HEK293 (cell line): Measurements from ENCODE around the gene SLU7.

Experiments
- CTCF ChIA-PET: fragments of 350-600 bp; formaldehyde crosslinking; extraction: SDS; loops from one replicate; lab custom pipeline; 2021; ENCODE audit warnings: antibody characterized with exemption; lab: Yijun Ruan, JAX
- POLR2A ChIA-PET: fragments of 300-600 bp; formaldehyde crosslinking; extraction: SDS; loops from one replicate; lab custom pipeline; 2020; ENCODE audit warnings: antibody characterized with exemption, inconsistent platforms; lab: Yijun Ruan, JAX
- H3K27ac ChIP-seq: fragments of 200-500 bp; sonication (Bioruptor generic); 2 replicates; pipeline ENCODE4 v1.5.1; 2014; ENCODE audit warnings: low read depth, low read length, control low read depth, inconsistent platforms; ENCODE audit errors: extremely low read depth
- H3K36me3 ChIP-seq, 2 experiments: fragments of 200-500 bp in 1 of 2; sonication (Bioruptor generic) in 1 of 2; 1 replicate in 1 of 2; 2 replicates in 1 of 2; pipeline ENCODE4 v1.5.1; 2014 to 2017; ENCODE audit warnings: inconsistent platforms in 2 of 2, low read length in 2 of 2; ENCODE audit not compliant: control insufficient read depth in 2 of 2, insufficient read depth in 1 of 2
- H3K4me1 ChIP-seq: fragments of 200-500 bp; sonication (Bioruptor generic); 2 replicates; pipeline ENCODE4 v1.5.1; 2014; ENCODE audit warnings: mild to moderate bottlenecking, low read length, inconsistent platforms; ENCODE audit not compliant: control insufficient read depth, insufficient read depth
- H3K4me3 ChIP-seq: 2 replicates; pipeline ENCODE4 v1.5.1; 2011; ENCODE audit warnings: low read depth, mild to moderate bottlenecking, control low read depth, low read length, moderate library complexity
- H3K9me3 ChIP-seq: fragments of 200-500 bp; sonication (Bioruptor generic); 2 replicates; pipeline ENCODE4 v1.5.1; 2014; ENCODE audit warnings: low read depth, low read length, inconsistent platforms; ENCODE audit not compliant: control insufficient read depth, insufficient read depth
- EGR2 ChIP-seq: fragments of 450-650 bp; formaldehyde crosslinking; IDR thresholded peaks from 2 replicates; pipeline ENCODE4 v1.5.1; 2016; ENCODE audit warnings: low read depth, missing biosample characterization, missing genetic modification characterization
- HOXA7 ChIP-seq: sonication (generic); formaldehyde crosslinking; IDR thresholded peaks from 2 replicates; pipeline ENCODE4 v1.8.1; 2022; ENCODE audit warnings: missing genetic modification reagents, borderline replicate concordance
- HOXC10 ChIP-seq: sonication (generic); formaldehyde crosslinking; IDR thresholded peaks from 2 replicates; pipeline ENCODE4 v1.8.1; 2023; ENCODE audit warnings: mild to moderate bottlenecking, missing genetic modification reagents
- KLF1 ChIP-seq: fragments of 450-650 bp; formaldehyde crosslinking; IDR thresholded peaks from 2 replicates; pipeline ENCODE4 v1.5.1; 2016; ENCODE audit warnings: missing biosample characterization, missing genetic modification characterization
- MYNN ChIP-seq: fragments of 450-650 bp; formaldehyde crosslinking; IDR thresholded peaks from 2 replicates; pipeline ENCODE4 v1.5.1; 2016; ENCODE audit warnings: missing biosample characterization, missing genetic modification characterization, borderline replicate concordance
- REST ChIP-seq: fragments of 450-650 bp; formaldehyde crosslinking; IDR thresholded peaks from 2 replicates; pipeline ENCODE4 v1.5.1; 2016; ENCODE audit warnings: missing biosample characterization, missing genetic modification characterization
- SALL2 ChIP-seq: fragments of 450-650 bp; formaldehyde crosslinking; IDR thresholded peaks from 2 replicates; pipeline ENCODE4 v1.5.0; 2017; ENCODE audit warnings: missing biosample characterization, mild to moderate bottlenecking, missing genetic modification characterization, borderline replicate concordance
- SETDB1 ChIP-seq: IDR thresholded peaks from one replicate; pipeline ENCODE4 v1.6.1; 2017; ENCODE audit warnings: mild to moderate bottlenecking, low read length, moderate library complexity, mixed read lengths; ENCODE audit not compliant: insufficient read length
- SP3 ChIP-seq: fragments of 450-650 bp; formaldehyde crosslinking; IDR thresholded peaks from 2 replicates; pipeline ENCODE4 v1.5.1; 2016; ENCODE audit warnings: missing biosample characterization, missing genetic modification characterization
- ZBTB10 ChIP-seq: fragments of 450-650 bp; formaldehyde crosslinking; IDR thresholded peaks from 2 replicates; pipeline ENCODE4 v1.5.1; 2016; ENCODE audit warnings: missing biosample characterization, missing genetic modification characterization
- ZEB2 ChIP-seq: fragments of 450-650 bp; formaldehyde crosslinking; IDR thresholded peaks from 2 replicates; pipeline ENCODE4 v1.5.1; 2016; ENCODE audit warnings: missing biosample characterization, missing genetic modification characterization
- ZNF214 ChIP-seq: fragments of 450-650 bp; formaldehyde crosslinking; IDR thresholded peaks from 2 replicates; pipeline ENCODE4 v1.5.1; 2017; ENCODE audit warnings: missing biosample characterization, mild to moderate bottlenecking, missing genetic modification characterization, borderline replicate concordance
- ZNF24 ChIP-seq: fragments of 450-650 bp; formaldehyde crosslinking; IDR thresholded peaks from 2 replicates; pipeline ENCODE4 v1.5.1; 2016; ENCODE audit warnings: missing biosample characterization, missing genetic modification characterization
- ZNF324 ChIP-seq: fragments of 450-650 bp; formaldehyde crosslinking; IDR thresholded peaks from 2 replicates; pipeline ENCODE4 v1.5.1; 2016; ENCODE audit warnings: missing biosample characterization, missing genetic modification characterization
- ZNF624 ChIP-seq: fragments of 450-650 bp; formaldehyde crosslinking; IDR thresholded peaks from 2 replicates; pipeline ENCODE4 v1.5.1; 2017; ENCODE audit warnings: missing biosample characterization, missing genetic modification characterization
- ZNF645 ChIP-seq: fragments of 450-650 bp; formaldehyde crosslinking; IDR thresholded peaks from 2 replicates; pipeline ENCODE4; 2016; ENCODE audit warnings: missing biosample characterization, missing genetic modification characterization
- ZNF664 ChIP-seq: fragments of 450-650 bp; formaldehyde crosslinking; IDR thresholded peaks from 2 replicates; pipeline ENCODE4 v1.5.1; 2016; ENCODE audit warnings: missing biosample characterization, missing genetic modification characterization
- ZSCAN16 ChIP-seq: fragments of 450-650 bp; formaldehyde crosslinking; IDR thresholded peaks from 2 replicates; pipeline ENCODE4 v1.5.1; 2016; ENCODE audit warnings: missing biosample characterization, missing genetic modification characterization
- TF ChIP-seq, protein P1 (sequence below): fragments of 450-650 bp; formaldehyde crosslinking; IDR thresholded peaks from 2 replicates; pipeline ENCODE4 v1.5.1; 2016; ENCODE audit warnings: missing biosample characterization, missing genetic modification characterization
- TF ChIP-seq, protein P2 (sequence below): fragments of 450-650 bp; formaldehyde crosslinking; IDR thresholded peaks from 2 replicates; pipeline ENCODE4 v1.5.1; 2016; ENCODE audit warnings: missing biosample characterization, missing genetic modification characterization

The SLU7 gene

DNA sequence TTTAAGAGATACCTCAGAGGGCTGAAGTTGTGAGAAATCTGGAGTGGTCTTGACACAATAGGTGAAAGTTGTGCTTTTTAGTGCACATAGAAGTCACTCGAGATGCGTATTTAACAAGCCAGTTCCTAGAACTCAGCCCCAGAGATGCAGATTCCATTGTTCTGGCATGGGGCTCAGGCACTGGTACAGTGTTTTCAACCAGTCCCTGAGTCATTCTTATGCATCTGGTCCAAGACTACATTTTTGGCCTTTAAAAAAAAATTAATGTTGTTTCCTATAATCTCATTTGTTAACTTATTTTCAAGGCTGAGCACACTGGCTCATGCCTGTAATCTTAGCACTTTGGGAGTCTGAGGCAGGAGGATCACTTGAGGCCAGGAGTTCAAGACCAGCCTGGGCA is 32.4 kb upstream of the SLU7 start (continued):
- no peak for TF ChIP-seq ZBTB10 (tag by site-specific recombination)
- TF ChIP-seq ZNF645: no peak
- TF ChIP-seq ZNF324 (tag by site-specific recombination): no peak
- no peak for TF ChIP-seq ZNF624 (tag by site-specific recombination)
- no peak for TF ChIP-seq ZNF664 (tag by site-specific recombination)
- TF ChIP-seq REST (tag by site-specific recombination): no peak
- TF ChIP-seq, all 188 proteins: peak for 0

DNA sequence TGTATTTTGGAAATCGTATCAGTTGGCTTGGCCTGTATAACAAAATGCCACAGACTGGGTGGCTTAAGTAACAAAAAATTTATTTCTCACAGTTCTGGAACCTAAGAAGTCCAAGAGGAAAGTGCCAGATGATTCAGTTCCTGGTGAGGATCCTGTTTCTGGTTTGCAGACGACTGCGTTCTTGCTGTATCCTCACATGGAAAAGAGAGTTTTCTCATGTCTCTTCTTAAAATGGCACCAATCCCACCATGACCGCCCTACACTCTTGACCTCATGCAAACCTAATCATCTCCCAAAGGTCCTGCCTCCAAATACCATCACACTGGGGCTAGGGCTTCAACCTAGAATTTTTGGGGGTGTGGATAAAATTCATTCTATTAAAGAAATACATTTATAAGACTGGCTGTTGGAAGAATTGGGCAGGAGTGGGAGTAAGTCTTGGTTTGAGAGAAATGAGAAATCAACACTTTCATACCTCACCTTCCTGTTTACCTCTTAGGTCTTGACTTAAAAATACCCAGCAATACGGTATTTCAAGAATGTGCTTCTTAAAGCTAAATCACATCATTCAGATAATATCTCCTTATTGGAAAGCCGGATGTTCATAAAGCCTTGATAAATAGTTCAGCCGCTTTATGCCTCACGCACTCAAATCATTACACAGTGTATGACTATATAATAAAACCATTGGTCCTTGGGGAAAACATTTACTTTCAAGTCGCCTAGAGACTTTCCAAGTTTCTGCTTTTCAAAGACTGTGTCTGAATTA is 31.5 kb upstream of the SLU7 start:
- H3K4me1 ChIP-seq: no peaks in the 10 kb centered on the region
- H3K27ac ChIP-seq: no peak overlapping the region
- no peak overlapping the region for H3K4me3 ChIP-seq
- H3K9me3 ChIP-seq: no peaks in the 10 kb centered on the region
- TF ChIP-seq MYNN (tag by site-specific recombination) (no peak), KLF1 (no peak), ZNF214 (tag by site-specific recombination) (no peak), EGR2 (tag by site-specific recombination) (no peak), SETDB1 (no peak), ZSCAN16 (tag by site-specific recombination) (no peak), SALL2 (no peak), ZEB2 (tag by site-specific recombination) (no peak), ZNF664 (tag by site-specific recombination) (no peak), ZNF24 (tag by site-specific recombination) (no peak), HOXA7 (CRISPR knock-in tag) (no peak), HOXC10 (CRISPR knock-in tag) (no peak), SP3 (tag by site-specific recombination) (no peak)
- TF ChIP-seq, protein P1, sequence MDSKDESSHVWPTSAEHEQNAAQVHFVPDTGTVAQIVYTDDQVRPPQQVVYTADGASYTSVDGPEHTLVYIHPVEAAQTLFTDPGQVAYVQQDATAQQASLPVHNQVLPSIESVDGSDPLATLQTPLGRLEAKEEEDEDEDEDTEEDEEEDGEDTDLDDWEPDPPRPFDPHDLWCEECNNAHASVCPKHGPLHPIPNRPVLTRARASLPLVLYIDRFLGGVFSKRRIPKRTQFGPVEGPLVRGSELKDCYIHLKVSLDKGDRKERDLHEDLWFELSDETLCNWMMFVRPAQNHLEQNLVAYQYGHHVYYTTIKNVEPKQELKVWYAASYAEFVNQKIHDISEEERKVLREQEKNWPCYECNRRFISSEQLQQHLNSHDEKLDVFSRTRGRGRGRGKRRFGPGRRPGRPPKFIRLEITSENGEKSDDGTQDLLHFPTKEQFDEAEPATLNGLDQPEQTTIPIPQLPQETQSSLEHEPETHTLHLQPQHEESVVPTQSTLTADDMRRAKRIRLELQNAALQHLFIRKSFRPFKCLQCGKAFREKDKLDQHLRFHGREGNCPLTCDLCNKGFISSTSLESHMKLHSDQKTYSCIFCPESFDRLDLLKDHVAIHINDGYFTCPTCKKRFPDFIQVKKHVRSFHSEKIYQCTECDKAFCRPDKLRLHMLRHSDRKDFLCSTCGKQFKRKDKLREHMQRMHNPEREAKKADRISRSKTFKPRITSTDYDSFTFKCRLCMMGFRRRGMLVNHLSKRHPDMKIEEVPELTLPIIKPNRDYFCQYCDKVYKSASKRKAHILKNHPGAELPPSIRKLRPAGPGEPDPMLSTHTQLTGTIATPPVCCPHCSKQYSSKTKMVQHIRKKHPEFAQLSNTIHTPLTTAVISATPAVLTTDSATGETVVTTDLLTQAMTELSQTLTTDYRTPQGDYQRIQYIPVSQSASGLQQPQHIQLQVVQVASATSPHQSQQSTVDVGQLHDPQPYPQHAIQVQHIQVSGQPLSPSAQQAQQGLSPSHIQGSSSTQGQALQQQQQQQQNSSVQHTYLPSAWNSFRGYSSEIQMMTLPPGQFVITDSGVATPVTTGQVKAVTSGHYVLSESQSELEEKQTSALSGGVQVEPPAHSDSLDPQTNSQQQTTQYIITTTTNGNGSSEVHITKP (tag by site-specific recombination): no peak
- TF ChIP-seq, protein P2, sequence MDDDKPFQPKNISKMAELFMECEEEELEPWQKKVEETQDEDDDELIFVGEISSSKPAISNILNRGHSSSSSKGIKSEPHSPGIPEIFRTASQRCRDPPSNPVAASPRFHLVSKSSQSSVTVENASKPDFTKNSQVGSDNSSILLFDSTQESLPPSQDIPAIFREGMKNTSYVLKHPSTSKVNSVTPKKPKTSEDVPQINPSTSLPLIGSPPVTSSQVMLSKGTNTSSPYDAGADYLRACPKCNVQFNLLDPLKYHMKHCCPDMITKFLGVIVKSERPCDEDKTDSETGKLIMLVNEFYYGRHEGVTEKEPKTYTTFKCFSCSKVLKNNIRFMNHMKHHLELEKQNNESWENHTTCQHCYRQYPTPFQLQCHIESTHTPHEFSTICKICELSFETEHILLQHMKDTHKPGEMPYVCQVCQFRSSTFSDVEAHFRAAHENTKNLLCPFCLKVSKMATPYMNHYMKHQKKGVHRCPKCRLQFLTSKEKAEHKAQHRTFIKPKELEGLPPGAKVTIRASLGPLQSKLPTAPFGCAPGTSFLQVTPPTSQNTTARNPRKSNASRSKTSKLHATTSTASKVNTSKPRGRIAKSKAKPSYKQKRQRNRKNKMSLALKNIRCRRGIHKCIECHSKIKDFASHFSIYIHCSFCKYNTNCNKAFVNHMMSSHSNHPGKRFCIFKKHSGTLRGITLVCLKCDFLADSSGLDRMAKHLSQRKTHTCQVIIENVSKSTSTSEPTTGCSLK (tag by site-specific recombination): no peak
- TF ChIP-seq, all 188 proteins: peak for 0
- POLR2A ChIA-PET: no interaction called here
- H3K36me3 ChIP-seq: no peaks in the 10 kb centered on the region
- CTCF ChIA-PET: no interaction called here
